OCI-LY7 (cell line): Measurements from ENCODE around the gene ATP6V1B1. TPM values are rescaled to one million over a fixed set of nuclear protein-coding genes. Genes with fewer than 3 reads are reported as not detected.
A peak's percentile ranks its signal among the peaks of the same experiment; 100 is the strongest.
"Not testable (repeated sequence)": the region's sequence is repeated elsewhere in the genome, so short reads cannot be mapped to it uniquely, and the experiment has no call there.

Source experiments
- BruUV-seq: library from RNA; stranded (reverse); fragments of 400-500 nt; replicated peaks from 2 replicates; lab custom pipeline; 2021; lab: Mats Ljungman, UMichigan
- CTCF ChIA-PET: fragments of 300-600 bp; sonication (Branson Sonifier 250); formaldehyde crosslinking; loops from one replicate; lab custom pipeline; 2022; ENCODE audit warnings: antibody characterized with exemption; ENCODE audit not compliant: unreplicated experiment; lab: Charles Lee
- POLR2A ChIA-PET: fragments of 300-600 bp; sonication (Branson Sonifier 250); formaldehyde crosslinking; loops from one replicate; lab custom pipeline; 2022; ENCODE audit warnings: antibody characterized with exemption; lab: Charles Lee
- DNase-seq: peaks from one replicate; pipeline ENCODE4 v3.0.0-alpha.2; 2015; ENCODE audit warnings: low spot score
- H2AFZ ChIP-seq: fragments of 200-600 bp; sonication (generic), shearing (Covaris generic); 2 replicates; pipeline ENCODE4 v1.6.1; 2014; ENCODE audit warnings: mild to moderate bottlenecking, antibody characterized with exemption, low read length, moderate library complexity
- H3K27ac ChIP-seq: fragments of 200-600 bp; sonication (generic); 2 replicates; pipeline ENCODE4 v1.5.1; 2014; ENCODE audit warnings: mixed run types, low read depth, mild to moderate bottlenecking, moderate library complexity, low read length, inconsistent platforms; ENCODE audit not compliant: poor library complexity, severe bottlenecking
- H3K36me3 ChIP-seq: fragments of 200-600 bp; sonication (generic); 2 replicates; pipeline ENCODE4 v1.6.1; 2014; ENCODE audit warnings: mild to moderate bottlenecking, antibody characterized with exemption, low read length, moderate library complexity, mixed read lengths; ENCODE audit not compliant: insufficient read depth
- H3K4me1 ChIP-seq: fragments of 200-600 bp; sonication (generic); 2 replicates; pipeline ENCODE4 v1.5.1; 2014; ENCODE audit warnings: mild to moderate bottlenecking, low read length; ENCODE audit not compliant: insufficient read depth, poor library complexity, severe bottlenecking
- H3K4me2 ChIP-seq: fragments of 200-600 bp; sonication (generic); 2 replicates; pipeline ENCODE4 v1.6.1; 2014; ENCODE audit warnings: mild to moderate bottlenecking, low read length
- H3K4me3 ChIP-seq: fragments of 200-600 bp; sonication (generic); 2 replicates; pipeline ENCODE4 v1.5.1; 2014; ENCODE audit warnings: mild to moderate bottlenecking, low read depth, low read length; ENCODE audit not compliant: poor library complexity, severe bottlenecking
- H3K79me2 ChIP-seq: fragments of 200-600 bp; sonication (generic); 2 replicates; pipeline ENCODE4 v1.6.1; 2016; ENCODE audit warnings: low read depth, mild to moderate bottlenecking, low read length, moderate library complexity, mixed read lengths; ENCODE audit not compliant: insufficient read depth
- H3K9me2 ChIP-seq: fragments of 200-600 bp; sonication (generic); 2 replicates; pipeline ENCODE4 v1.6.1; 2016; ENCODE audit warnings: mild to moderate bottlenecking, low read length, mixed read lengths; ENCODE audit not compliant: insufficient read depth
- H3K9me3 ChIP-seq: fragments of 200-600 bp; sonication (generic); 2 replicates; pipeline ENCODE4 v1.6.1; 2014; ENCODE audit warnings: mild to moderate bottlenecking, mixed run types, low read length, mixed read lengths
- H4K20me1 ChIP-seq: fragments of 200-600 bp; sonication (generic); 2 replicates; pipeline ENCODE4 v1.6.1; 2014; ENCODE audit warnings: mild to moderate bottlenecking, antibody characterized with exemption, low read length, moderate library complexity, mixed read lengths; ENCODE audit not compliant: insufficient read depth
- CTCF ChIP-seq: fragments of 200-600 bp; sonication (generic); conservative IDR thresholded peaks from 2 replicates; pipeline ENCODE4 v1.5.1; 2014; ENCODE audit warnings: mild to moderate bottlenecking, antibody characterized with exemption, low read length, moderate library complexity, mixed read lengths
- EZH2phosphoT487 ChIP-seq: fragments of 200-600 bp; sonication (generic); IDR thresholded peaks from 2 replicates; pipeline ENCODE4 v1.6.1; 2018; ENCODE audit warnings: low read depth, borderline replicate concordance, mild to moderate bottlenecking, mixed run types, antibody characterized with exemption, low read length, moderate library complexity, mixed read lengths
- intact Hi-C: fragments of 100-400 bp; cut with micrococcal nuclease; formaldehyde crosslinking; loops from one replicate; pipeline ENCODE4 v1.10.0; 2022; ENCODE audit not compliant: unreplicated experiment
- total RNA-seq, 2 experiments: library from RNA; depleted of rRNA in 1 of 2; stranded (reverse); fragments of >200 nt in 1 of 2; shearing (Covaris generic) in 1 of 2; gene quantifications; 2 replicates each; pipeline ENCODE4 v1.2.3, GENCODE V29; 2014 to 2022

The ATP6V1B1 gene
- total RNA-seq, 2 experiments from 2014 or later = not detected

- BruUV-seq = no TSS peak
- Histone ChIP-seq H4K20me1 (peaks cover 13% of the 10 kb centered on the region), H3K9me2 (no peaks in the 10 kb centered on the region), H3K27ac (peak within 1 kb of the TSS; percentile 69), H3K4me1 (peaks cover 19% of the 10 kb centered on the region), H3K4me3 (peak within 1 kb of the TSS; percentile 100), H2AFZ (peak within 1 kb of the TSS; percentile 99), H3K4me2 (peak within 1 kb of the TSS; percentile 100), H3K79me2 (peaks cover 20% of the 10 kb centered on the region), H3K36me3 (peaks cover 29% of the 10 kb centered on the region; the same call in 1 of the 2 replicates), H3K9me3 (no peaks in the 10 kb centered on the region)
- intact Hi-C loops = loop anchor here (2.0 kb wide), 1 partner anchor 74 kb away; the partner anchor contains the start of gene NAGK
- ChIA-PET POLR2A (no interaction called here), CTCF (no interaction called here)
- TF ChIP-seq EZH2phosphoT487 (no peak), CTCF (peak; percentile 62)
- peak; percentile 91 for DNase-seq
These were observed 59.2 kb downstream of the ATP6V1B1 start, which contains the start of gene TEX261 for GRCh38 chr2:70994699-70995425. TEX261 (minus strand) TSS chr2:70994873; CDS start chr2:70994757, 116 bp downstream.

GRCh38 chr2:70995426-70995729, 59.7 kb downstream of the ATP6V1B1 start:
- peak overlapping the region; percentile 99 for H2AFZ ChIP-seq
- ChIA-PET POLR2A (no interaction called here), CTCF (no interaction called here)
- H3K27ac ChIP-seq = peak overlapping the region; percentile 69
- no TSS peak for BruUV-seq
- peak; percentile 83 for DNase-seq
- peaks cover 24% of the 10 kb centered on the region; the same call in 1 of the 2 replicates for H3K36me3 ChIP-seq
- peaks cover 13% of the 10 kb centered on the region for H4K20me1 ChIP-seq
- H3K4me1 ChIP-seq = peaks cover 20% of the 10 kb centered on the region
- intact Hi-C loops = loop anchor here (2.0 kb wide), 1 partner anchor 73 kb away; the partner anchor contains the start of gene NAGK
- H3K9me2 ChIP-seq = no peaks in the 10 kb centered on the region
- peaks cover 20% of the 10 kb centered on the region for H3K79me2 ChIP-seq
- peak overlapping the region; percentile 98 for H3K4me2 ChIP-seq
- H3K9me3 ChIP-seq = no peaks in the 10 kb centered on the region
- TF ChIP-seq CTCF = peak; percentile 75
- no peak for TF ChIP-seq EZH2phosphoT487
- H3K4me3 ChIP-seq = peak overlapping the region; percentile 100

GRCh38 chr2:70998885-70999284, 63.2 kb downstream of the ATP6V1B1 start:
- H3K27ac ChIP-seq, H3K36me3 ChIP-seq, H4K20me1 ChIP-seq, BruUV-seq, H2AFZ ChIP-seq, H3K79me2 ChIP-seq, H3K9me3 ChIP-seq, CTCF ChIA-PET, H3K4me2 ChIP-seq, POLR2A ChIA-PET, H3K4me3 ChIP-seq, DNase-seq, intact Hi-C loops, H3K9me2 ChIP-seq: not testable (repeated sequence)
- peaks cover 22% of the 10 kb centered on the region for H3K4me1 ChIP-seq
